DOHH2 (cell line): Measurements from ENCODE around the gene NBAS.

Experiments
- CTCF ChIP-seq: fragments of 200-600 bp; sonication (generic); IDR thresholded peaks from one replicate; pipeline ENCODE4 v1.5.1; 2014; ENCODE audit warnings: antibody characterized with exemption, mild to moderate bottlenecking, low read depth, low read length; ENCODE audit not compliant: poor library complexity, severe bottlenecking
- EZH2phosphoT487 ChIP-seq: fragments of 200-600 bp; sonication (generic); IDR thresholded peaks from 2 replicates; pipeline ENCODE4 v1.6.1; 2017; ENCODE audit warnings: borderline replicate concordance, mild to moderate bottlenecking, antibody characterized with exemption, low read length, moderate library complexity, mixed read lengths

- TF ChIP-seq CTCF (no peak), EZH2phosphoT487 (no peak)
Observed at GRCh38 chr2:15570104-15570503, 9.0 kb upstream of the NBAS start.
